ENCODE data around the gene IL15RA.
"Not testable (repeated sequence)": the region's sequence is repeated elsewhere in the genome, so short reads cannot be mapped to it uniquely, and the experiment has no call there.

Gene IL15RA

GRCh38 chr10:5968681-5969453 lies 8.5 kb downstream of the IL15RA start:
- no peak for DNase-seq

- DNase-seq, result no peak
Measured at GRCh38 chr10:5968037-5968680, 9.2 kb downstream of the IL15RA start.

GRCh38 chr10:5965266-5965665 lies 12.1 kb downstream of the IL15RA start:
- no peak for DNase-seq

- no peak for DNase-seq
Measured at GRCh38 chr10:5964736-5965135, 12.6 kb downstream of the IL15RA start.

- DNase-seq, result no peak
Measured at GRCh38 chr10:5963591-5963990, 13.8 kb downstream of the IL15RA start.

GRCh38 chr10:5963071-5963470 lies 14.3 kb downstream of the IL15RA start:
- DNase-seq, result no peak

- DNase-seq, result not testable (repeated sequence)
Measured at GRCh38 chr10:5962358-5962940, 14.9 kb downstream of the IL15RA start.

GRCh38 chr10:5961405-5962100 lies 15.8 kb downstream of the IL15RA start:
- no peak for DNase-seq

GRCh38 chr10:5960973-5961275 lies 16.4 kb downstream of the IL15RA start:
- DNase-seq, result not testable (repeated sequence)

GRCh38 chr10:5960070-5960972 lies 17.0 kb downstream of the IL15RA start:
- no peak for DNase-seq

- no peak for DNase-seq
Measured at GRCh38 chr10:5959581-5960069, 17.7 kb downstream of the IL15RA start.

- DNase-seq, result no peak
Measured at GRCh38 chr10:5959142-5959541, 18.2 kb downstream of the IL15RA start.

- no peak for DNase-seq
Measured at GRCh38 chr10:5958675-5959074, 18.7 kb downstream of the IL15RA start.

GRCh38 chr10:5958077-5958476 lies 19.3 kb downstream of the IL15RA start:
- no peak for DNase-seq

GRCh38 chr10:5956146-5956936 lies 21.0 kb downstream of the IL15RA start:
- DNase-seq, result no peak

GRCh38 chr10:5953676-5954075 lies 23.7 kb downstream of the IL15RA start:
- no peak for DNase-seq

GRCh38 chr10:5952731-5953385 lies 24.5 kb downstream of the IL15RA start:
- no peak for DNase-seq

- DNase-seq, result no peak
Measured at GRCh38 chr10:5951721-5952407, 25.5 kb downstream of the IL15RA start.

- no peak for DNase-seq
Measured at GRCh38 chr10:5951167-5951711, 26.1 kb downstream of the IL15RA start.

All from GOT3 (cell line).